T-helper 9 cell (primary cell): ENCODE measurements around the gene DNAH1.

Experiments used
- DNase-seq: peaks from one replicate; pipeline ENCODE4 v3.0.0-alpha.2; 2020

DNAH1 gene

DNA sequence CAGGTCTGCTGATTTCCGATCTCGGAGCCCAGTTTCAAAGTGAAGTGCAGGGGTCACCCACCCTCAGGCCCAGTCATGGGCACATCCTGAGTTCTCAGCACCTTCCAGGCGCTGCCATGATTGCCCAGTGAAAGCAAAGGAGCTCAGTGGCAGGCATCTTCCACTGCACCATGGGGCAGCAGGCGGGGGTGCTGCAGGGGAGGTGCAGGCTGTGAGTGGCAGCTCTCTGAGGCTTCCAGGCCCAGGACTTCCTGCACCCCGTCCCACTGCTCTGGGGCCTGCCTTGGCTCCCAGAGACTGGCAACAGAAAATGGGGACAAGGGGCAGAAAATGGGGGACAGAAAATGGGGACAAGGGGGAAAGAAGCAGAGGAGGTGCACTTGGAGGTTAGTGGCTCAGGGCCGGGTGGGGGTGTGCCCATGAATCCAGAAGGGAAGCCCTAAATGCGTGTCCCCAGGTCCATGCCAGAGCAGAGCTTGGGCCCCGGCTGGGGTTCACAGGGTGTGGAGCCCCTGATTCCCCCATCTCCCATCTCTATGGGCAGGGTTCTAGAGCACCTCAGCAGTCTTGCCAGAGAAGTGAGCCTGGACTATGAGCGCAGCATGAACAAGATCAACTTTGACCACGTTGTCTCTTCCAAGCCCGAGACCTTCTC lies 28.0 kb downstream of the DNAH1 start:
- no peak for DNase-seq

- no peak for DNase-seq
These were observed 29.5 kb downstream of the DNAH1 start for GRCh38 chr3:52345521-52346109.

DNA sequence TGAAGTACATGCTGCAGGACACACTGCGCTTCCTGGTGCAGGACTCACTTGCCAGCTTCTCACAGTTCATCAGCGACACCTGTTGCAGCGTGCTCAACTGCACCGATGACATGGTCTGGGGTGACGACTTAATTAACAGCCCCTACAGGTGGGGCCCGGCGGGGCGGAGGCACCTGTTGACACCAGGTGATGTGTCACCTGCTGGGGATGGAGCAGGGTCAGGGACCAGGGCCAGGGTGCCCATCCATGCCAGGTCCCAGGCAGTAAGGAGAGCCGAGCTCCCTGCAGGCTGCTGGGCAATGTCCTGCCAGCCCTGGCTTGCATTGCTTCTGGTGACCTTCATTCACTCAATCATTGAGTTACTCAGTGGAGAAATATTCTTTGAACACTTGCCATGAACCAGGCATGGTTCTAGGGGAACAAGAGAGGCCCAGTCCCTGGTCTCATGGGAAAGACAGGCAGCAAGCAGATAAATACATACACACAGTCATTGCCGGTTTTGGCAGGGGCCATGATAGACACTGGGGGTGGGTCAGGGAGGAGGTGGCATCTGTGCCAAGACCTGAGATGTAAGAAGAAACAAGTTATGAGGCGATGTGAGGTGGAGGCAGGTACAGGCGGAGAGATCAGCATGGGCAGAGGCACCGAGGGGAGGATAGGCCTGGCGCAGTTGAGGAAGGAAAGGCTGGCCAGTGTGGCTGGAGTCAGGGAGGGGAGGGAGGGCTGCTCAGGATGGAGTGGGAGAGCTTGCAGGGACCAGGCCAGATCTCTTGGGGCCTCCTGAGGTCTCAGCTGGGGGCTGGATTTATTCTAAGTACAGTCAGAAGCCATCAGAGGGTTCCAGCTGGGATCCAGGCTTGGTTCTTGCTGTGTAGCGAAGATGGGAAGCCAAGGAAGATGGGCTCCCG lies 30.8 kb downstream of the DNAH1 start:
- DNase-seq, result no peak

DNA sequence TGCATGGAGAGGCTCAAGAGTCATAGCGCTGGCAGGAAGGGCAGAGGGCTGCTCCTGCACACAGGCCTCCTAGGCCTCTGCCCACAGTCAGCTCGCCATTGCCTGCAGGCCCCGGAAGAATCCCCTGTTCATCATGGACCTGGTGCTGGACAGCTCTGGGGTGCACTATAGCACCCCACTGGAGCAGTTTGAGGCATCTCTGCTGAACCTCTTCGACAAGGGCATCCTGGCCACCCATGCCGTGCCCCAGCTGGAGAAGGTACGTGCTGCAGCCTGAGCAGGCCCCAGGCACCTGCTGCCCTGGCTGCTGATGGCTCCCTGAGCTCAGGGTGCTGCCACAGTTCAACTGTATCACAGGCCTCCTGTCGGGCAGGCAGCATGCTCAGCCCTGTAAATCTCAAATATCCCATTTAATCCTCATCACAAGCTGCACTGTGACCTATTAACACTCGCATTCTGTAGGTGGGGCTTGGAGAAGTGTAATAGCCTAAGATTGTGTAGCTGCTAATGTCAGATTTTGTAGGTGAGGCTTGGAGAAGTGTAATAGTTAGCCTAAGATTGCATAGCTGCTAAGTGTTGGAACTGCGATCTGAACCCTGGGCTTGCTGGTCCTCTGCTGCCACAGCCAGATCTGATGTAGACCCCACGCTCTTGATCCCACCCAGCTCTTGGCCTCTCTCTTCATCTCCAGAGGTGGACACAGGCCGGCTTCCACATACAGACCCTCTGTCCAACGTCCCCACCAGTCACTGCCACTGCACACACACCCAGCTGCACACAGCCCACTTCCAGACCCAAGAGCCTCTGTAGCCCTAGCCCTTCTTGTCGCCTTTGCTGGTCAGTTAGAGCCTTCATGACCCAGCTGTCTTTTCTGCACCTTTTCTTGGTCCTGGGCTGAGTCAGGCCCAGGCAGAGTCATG lies 31.9 kb downstream of the DNAH1 start:
- no peak for DNase-seq

- DNase-seq, result no peak
These were observed 33.0 kb downstream of the DNAH1 start for GRCh38 chr3:52349131-52349530.

DNA sequence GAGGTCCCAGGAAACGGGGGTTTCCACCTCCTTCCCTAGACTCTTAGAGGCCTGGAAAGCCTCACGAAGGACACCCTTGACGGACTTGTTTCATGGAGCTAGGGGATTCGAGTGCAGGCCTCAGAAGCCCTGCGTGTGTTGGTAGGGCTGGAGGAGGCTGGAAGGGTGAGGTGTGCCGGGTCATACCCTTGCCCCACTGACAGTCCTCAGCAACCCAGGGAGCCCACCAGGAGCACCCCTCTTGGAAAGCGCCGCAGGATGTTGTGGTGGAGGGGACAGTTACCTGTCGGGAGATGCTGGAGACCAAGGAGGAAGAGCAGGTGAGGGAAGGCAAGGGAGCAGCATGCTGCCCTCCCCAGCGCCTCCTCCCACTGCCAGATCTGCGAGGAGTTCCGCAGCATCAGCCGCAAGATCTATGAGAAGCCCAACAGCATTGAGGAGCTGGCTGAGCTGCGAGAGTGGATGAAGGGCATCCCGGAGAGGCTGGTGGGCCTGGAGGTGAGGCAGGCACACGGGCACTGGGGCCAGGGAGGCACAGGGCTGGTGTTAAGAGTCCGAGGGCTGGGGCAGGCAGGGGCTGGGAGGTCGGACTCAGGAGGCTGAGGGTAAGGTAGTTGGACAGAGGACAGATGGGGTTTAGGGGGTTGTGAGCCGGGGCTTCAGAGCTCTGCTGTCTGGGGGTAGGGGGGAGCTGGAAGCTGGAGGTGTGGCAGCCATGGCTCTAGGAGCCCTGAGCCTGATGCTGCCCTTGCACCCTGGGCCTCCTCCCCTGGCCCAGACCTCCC lies 33.7 kb downstream of the DNAH1 start:
- DNase-seq, result no peak

GRCh38 chr3:52350416-52350815 lies 34.3 kb downstream of the DNAH1 start:
- DNase-seq, result no peak

- no peak for DNase-seq
These were observed 35.1 kb downstream of the DNAH1 start for GRCh38 chr3:52350981-52351761.

DNA sequence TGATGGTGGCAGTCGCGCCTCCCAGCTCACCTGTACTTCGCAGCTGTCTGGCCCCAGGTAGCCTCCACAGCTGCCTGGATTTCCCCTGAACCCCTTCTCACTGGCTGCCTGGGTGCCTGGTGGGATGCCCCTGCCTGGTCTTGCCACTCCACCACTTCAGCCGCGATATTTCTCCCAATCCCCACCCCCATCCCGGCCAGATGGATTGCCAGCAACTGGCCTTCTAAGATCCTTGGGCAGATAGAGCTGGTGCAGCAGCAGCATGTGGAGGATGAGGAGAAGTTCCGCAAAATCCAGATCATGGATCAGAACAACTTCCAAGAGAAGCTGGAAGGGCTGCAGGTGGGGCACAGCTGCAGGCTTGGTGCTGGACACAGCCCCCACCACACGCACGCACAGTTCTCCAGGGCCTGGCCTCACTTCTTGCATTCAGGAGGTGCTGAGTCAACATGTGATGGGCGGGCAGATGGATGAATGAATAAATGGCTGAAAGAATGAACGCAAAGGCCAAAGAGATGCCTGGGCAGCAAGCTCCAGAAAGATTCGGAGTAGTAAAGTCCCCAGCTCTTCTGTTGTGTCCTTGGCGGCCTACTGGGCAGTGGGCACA lies 35.7 kb downstream of the DNAH1 start:
- DNase-seq, result no peak

GRCh38 chr3:52352566-52352965 lies 36.4 kb downstream of the DNAH1 start:
- no peak for DNase-seq

DNA sequence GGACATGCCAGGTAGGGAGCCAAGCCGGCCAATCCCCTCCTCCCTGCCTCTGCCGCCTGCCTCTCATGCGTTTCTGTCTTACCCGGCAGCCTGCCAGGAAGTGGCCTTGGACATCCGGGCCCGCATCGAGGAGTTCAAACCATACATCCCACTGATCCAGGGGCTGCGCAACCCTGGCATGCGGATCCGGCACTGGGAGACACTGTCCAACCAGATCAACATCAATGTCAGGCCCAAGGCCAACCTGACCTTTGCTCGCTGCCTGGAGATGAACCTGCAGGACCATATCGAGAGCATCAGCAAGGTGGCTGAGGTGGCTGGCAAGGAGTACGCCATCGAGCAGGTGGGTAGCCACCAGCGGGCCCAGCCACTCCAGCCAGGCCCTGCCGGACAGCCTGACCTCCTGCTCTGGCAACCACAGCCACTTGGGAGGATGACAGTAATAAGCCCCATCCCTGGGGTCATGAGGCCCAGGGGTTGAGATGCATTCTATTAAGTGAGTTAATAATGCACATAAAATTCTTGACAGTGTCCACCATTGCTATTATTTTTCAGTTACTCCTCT lies 37.3 kb downstream of the DNAH1 start:
- DNase-seq, result no peak

DNA sequence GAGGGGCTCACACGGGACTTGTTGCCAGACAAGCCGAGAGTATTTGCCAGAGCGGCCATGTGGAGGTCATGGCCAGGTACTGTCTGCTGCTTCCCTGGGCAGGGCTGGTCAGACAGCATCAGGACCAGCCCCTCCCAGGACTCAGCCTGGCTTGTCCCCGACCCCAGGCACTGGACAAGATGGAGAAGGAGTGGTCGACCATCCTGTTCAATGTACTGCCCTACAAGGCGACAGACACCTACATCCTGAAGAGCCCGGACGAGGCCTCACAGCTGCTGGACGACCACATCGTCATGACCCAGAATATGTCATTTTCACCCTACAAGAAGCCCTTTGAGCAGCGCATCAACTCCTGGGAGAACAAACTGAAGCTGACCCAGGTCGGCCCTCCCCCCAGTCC lies 38.6 kb downstream of the DNAH1 start:
- DNase-seq, result no peak

- DNase-seq, result no peak
These were observed 39.4 kb downstream of the DNAH1 start for GRCh38 chr3:52355526-52355925.

GRCh38 chr3:52356126-52356525 lies 40.0 kb downstream of the DNAH1 start:
- no peak for DNase-seq

- DNase-seq, result no peak
These were observed 41.3 kb downstream of the DNAH1 start for GRCh38 chr3:52357151-52358080.

DNA sequence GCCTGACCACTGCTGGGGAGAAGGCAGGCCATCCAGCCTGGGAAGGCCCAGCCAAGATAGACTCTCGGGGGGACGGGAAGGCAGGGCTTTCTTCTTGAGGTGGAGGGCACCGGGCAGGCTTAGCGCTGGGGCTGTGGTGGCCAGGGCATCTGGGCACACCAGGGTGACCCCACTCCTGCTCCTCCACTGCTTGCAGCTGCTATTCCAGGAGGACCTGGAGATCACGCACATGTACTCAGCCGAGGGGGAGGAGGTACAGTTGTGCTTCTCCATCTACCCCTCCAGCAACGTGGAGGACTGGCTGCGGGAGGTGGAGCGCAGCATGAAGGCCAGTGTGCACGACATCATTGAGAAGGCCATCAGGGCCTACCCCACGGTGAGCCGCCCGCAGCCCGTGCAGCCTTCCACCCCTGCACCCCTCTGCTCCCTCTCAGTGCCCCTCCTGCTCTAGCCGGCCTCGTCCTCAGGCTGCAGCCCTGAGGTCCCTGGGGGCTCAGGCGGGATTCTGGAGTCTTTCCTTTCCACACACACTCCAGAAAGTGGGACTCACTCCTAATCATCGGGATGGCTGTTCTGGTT lies 42.3 kb downstream of the DNAH1 start:
- DNase-seq, result no peak

- DNase-seq, result no peak
These were observed 43.2 kb downstream of the DNAH1 start for GRCh38 chr3:52359116-52359855.

DNA sequence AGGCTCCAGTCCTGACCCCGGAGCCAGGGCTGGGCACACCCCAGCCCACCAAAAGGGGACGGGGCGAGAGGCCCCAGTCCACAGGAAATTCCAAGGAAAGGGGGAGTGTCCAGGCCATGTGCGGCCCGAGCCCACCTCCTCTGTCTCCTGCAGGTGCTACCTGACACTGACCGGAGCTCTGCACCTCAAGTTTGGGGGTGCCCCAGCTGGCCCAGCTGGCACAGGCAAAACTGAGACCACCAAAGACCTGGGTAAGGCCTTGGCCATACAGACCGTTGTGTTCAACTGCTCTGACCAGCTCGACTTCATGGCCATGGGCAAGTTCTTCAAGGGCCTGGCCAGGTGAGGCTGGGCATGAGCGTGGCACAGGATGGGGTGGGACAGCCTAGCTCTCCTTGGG lies 44.9 kb downstream of the DNAH1 start:
- DNase-seq, result no peak
